ENCODE results near the gene CCDC192. TPM values are rescaled to one million over a fixed set of nuclear protein-coding genes. Genes with fewer than 3 reads are reported as not detected.

Gene CCDC192
- total and polyA plus RNA-seq, 10 of the 15 experiments (the other 5 are each of a cell fraction or from before 2014, with no cell fraction given) = 0.20 to 0.79 (median 0.32) TPM; not detected in 4

- ATAC-seq = no peak
- Histone ChIP-seq H3K36me3 (ENCODE audit: control insufficient read depth in 2 of 2, insufficient read depth in 2 of 2, low read length in 1 of 2) (no peaks in the 10 kb centered on the region), H3K27ac (ENCODE audit: control insufficient read depth, insufficient read depth) (no peak overlapping the region), H3K9ac (ENCODE audit: control insufficient read depth, insufficient read depth, low read length) (no peak overlapping the region), H3K79me2 (ENCODE audit: control insufficient read depth, insufficient read depth, low read length) (no peaks in the 10 kb centered on the region), H3K4me1 (ENCODE audit: control insufficient read depth, insufficient read depth, low read length) (no peaks in the 10 kb centered on the region), H3K4me2 (ENCODE audit: control insufficient read depth, insufficient read depth) (no peak overlapping the region), H3K27me3 (replicated peaks in 1 of 2; ENCODE audit: control insufficient read depth in 2 of 2, insufficient read depth in 2 of 2, low read length in 1 of 2) (no peaks in the 10 kb centered on the region), H2AFZ (ENCODE audit: control insufficient read depth, low read depth, low read length) (no peak overlapping the region), H4K20me1 (ENCODE audit: control insufficient read depth, insufficient read depth) (no peaks in the 10 kb centered on the region), H3K9me3 (replicated peaks; ENCODE audit: control insufficient read depth, insufficient read depth, low read length) (no peaks in the 10 kb centered on the region), H3K4me3 (no peak overlapping the region)
- POLR2A ChIA-PET = no interaction called here
- 100% methylated on average over 1 of the region's 1 CpG for WGBS (ENCODE audit: insufficient coverage, insufficient replicate concordance, low lambda C conversion rate, missing lambda C conversion rate)
- CTCF ChIA-PET = interaction anchor here (0.6 to 1.4 kb wide), 4 partner anchors 10 to 228 kb away, joined by 3 to 14 read pairs (median 3); no protein-coding TSS in a partner anchor
- SMC1A ChIA-PET (ENCODE audit: uncharacterized antibody, unreplicated experiment) = interaction anchor here (0.7 to 2.7 kb wide), 10 partner anchors 9 to 316 kb away, joined by 3 to 13 read pairs (median 4); no protein-coding TSS in a partner anchor
- FAIRE-seq = no peak
- no peak for DNase-seq (ENCODE audit: low read depth, low spot score)
- RAD21 ChIA-PET (ENCODE audit: unreplicated experiment) = interaction anchor here (1.3 to 1.5 kb wide), 2 partner anchors 10 to 182 kb away, joined by 3 to 5 read pairs; no protein-coding TSS in a partner anchor
- in situ Hi-C loops (cut with MboI) = no loop called here
- BruUV-seq (replicated peaks) = no TSS peak
- intact Hi-C loops (cut with micrococcal nuclease; ENCODE audit: unreplicated experiment) = no loop called here
- no peak for TF ChIP-seq MAX (IDR thresholded peaks at IDR 0.05; ENCODE audit: low read depth, low read length)
- no peak for TF ChIP-seq GATAD2B (conservative IDR thresholded peaks at IDR 0.05; ENCODE audit: low read depth)
- no peak for TF ChIP-seq ZBTB40 (IDR thresholded peaks at IDR 0.05; ENCODE audit: borderline replicate concordance)
- TF ChIP-seq BCLAF1 (IDR thresholded peaks at IDR 0.05) = no peak
- TF ChIP-seq IKZF2 (IDR thresholded peaks at IDR 0.05) = no peak
- no peak for TF ChIP-seq E2F4 (IDR thresholded peaks at IDR 0.05; ENCODE audit: low read depth, low read length)
- no peak for TF ChIP-seq E2F8 (IDR thresholded peaks at IDR 0.05; ENCODE audit: low read depth, partially characterized antibody)
- no peak for TF ChIP-seq YBX1 (IDR thresholded peaks at IDR 0.05)
- TF ChIP-seq PAX8 (IDR thresholded peaks at IDR 0.05) = no peak
- no peak for TF ChIP-seq ZSCAN29 (IDR thresholded peaks at IDR 0.05)
Observed at GRCh38 chr5:127885176-127885575, 182.0 kb downstream of the CCDC192 start.

Measured in GM12878 (cell line).